ENCODE data around the gene G0S2. TPM values are rescaled to one million over a fixed set of nuclear protein-coding genes. Genes with fewer than 3 reads are reported as not detected.

The G0S2 gene
- polyA plus RNA-seq, 1 experiment = 0.43 TPM

- Histone ChIP-seq H3K36me3 (ENCODE audit: control insufficient read depth, insufficient read depth, low read length) (no peaks in the 10 kb centered on the region), H3K4me3 (ENCODE audit: low read depth, low read length) (no peak overlapping the region), H3K27me3 (ENCODE audit: control insufficient read depth, insufficient read depth, low read length) (no peaks in the 10 kb centered on the region)
- DNase-seq (ENCODE audit: low read depth) = no peak
- ChIA-PET POLR2A (no interaction called here), CTCF (interaction anchor here (1.4 to 3.1 kb wide), 2 partner anchors 25 to 30 kb away, joined by 3 to 9 read pairs; no protein-coding TSS in a partner anchor)
- TF ChIP-seq, protein P1, sequence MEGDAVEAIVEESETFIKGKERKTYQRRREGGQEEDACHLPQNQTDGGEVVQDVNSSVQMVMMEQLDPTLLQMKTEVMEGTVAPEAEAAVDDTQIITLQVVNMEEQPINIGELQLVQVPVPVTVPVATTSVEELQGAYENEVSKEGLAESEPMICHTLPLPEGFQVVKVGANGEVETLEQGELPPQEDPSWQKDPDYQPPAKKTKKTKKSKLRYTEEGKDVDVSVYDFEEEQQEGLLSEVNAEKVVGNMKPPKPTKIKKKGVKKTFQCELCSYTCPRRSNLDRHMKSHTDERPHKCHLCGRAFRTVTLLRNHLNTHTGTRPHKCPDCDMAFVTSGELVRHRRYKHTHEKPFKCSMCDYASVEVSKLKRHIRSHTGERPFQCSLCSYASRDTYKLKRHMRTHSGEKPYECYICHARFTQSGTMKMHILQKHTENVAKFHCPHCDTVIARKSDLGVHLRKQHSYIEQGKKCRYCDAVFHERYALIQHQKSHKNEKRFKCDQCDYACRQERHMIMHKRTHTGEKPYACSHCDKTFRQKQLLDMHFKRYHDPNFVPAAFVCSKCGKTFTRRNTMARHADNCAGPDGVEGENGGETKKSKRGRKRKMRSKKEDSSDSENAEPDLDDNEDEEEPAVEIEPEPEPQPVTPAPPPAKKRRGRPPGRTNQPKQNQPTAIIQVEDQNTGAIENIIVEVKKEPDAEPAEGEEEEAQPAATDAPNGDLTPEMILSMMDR (IDR thresholded peaks at IDR 0.05; ENCODE audit: insufficient read depth, low read depth, low read length) = no peak
Measured at GRCh38 chr1:209723265-209723664, 48.1 kb downstream of the G0S2 start.

DNA sequence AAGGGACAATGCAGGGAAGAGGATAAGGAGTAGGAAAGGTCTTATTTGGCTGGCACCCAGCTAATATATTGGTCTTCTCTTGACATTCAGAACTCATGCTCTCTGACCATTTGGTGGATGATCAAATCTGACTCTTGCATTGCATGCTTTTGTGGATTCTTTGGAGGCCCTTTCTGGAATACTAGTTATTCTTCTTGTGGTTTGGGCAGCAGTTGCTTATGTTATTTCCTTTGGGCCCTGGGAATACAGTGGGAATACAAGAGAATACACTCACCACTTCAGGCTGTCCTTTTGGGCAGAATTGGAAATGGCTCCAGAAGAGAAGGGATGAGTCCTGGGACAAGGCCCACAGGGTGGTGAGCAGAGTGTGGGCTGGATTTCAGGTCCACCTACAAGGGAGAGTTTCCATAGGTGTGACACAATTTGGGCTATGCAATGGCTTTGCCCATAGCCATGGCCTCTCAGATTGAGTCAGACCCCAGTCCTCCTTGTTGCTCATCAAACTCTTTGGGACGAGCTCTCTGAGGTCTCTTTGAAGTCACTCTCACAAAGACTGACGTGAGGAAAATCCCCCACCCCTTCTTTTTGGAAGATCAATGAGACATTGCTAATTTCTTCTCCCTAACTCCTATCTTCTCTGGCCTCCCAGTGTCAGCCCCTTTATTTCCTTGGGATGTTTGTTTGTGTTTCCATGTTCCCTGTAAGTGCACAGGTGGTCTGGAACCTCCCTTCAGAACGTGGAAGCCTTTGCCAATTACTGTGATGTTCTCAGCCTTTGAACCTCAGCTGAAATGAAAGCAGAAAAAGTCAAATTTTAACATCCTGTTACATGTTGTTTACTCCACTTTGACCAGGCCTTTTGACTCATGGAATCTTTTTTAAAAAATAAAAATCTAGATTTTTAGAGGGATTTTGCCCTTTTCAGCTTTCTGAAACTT is 48.8 kb downstream of the G0S2 start:
- no peak overlapping the region for H3K4me3 ChIP-seq (ENCODE audit: low read depth, low read length)
- ChIA-PET POLR2A (no interaction called here), CTCF (interaction anchor here (1.4 to 3.1 kb wide), 2 partner anchors 24 to 31 kb away, joined by 3 to 9 read pairs; no protein-coding TSS in a partner anchor)
- DNase-seq (ENCODE audit: low read depth) = no peak
- no peaks in the 10 kb centered on the region for H3K27me3 ChIP-seq (ENCODE audit: control insufficient read depth, insufficient read depth, low read length)
- H3K36me3 ChIP-seq (ENCODE audit: control insufficient read depth, insufficient read depth, low read length) = no peaks in the 10 kb centered on the region
- TF ChIP-seq, protein P1 (IDR thresholded peaks at IDR 0.05; ENCODE audit: insufficient read depth, low read depth, low read length) = no peak

Other genes starting within 250 kb of the G0S2 start
- gene CAMK1G, start 91.7 kb upstream of the G0S2 start, polyA plus RNA-seq (2011; rRNA removed) = 0.81 and 1.5 TPM in 2 replicates
- 2.4 and 4.4 TPM in 2 replicates for gene LAMB3, start 23.0 kb upstream of the G0S2 start, polyA plus RNA-seq (2011; rRNA removed)
- 0.15 and 0.16 TPM in 2 replicates for gene HSD11B1, start 29.4 kb downstream of the G0S2 start, polyA plus RNA-seq (2011; rRNA removed)
- gene TRAF3IP3, start 80.6 kb downstream of the G0S2 start, polyA plus RNA-seq (2011; rRNA removed) = not detected in 2 replicates
- 1.3 and 1.6 TPM in 2 replicates for gene C1orf74, start 109.1 kb downstream of the G0S2 start, polyA plus RNA-seq (2011; rRNA removed)
- gene IRF6, start 130.7 kb downstream of the G0S2 start, polyA plus RNA-seq (2011; rRNA removed) = 0.94 and 1.7 TPM in 2 replicates
- 6.8 and 9.8 TPM in 2 replicates for gene UTP25, start 152.6 kb downstream of the G0S2 start, polyA plus RNA-seq (2011; rRNA removed)

Data from BJ (cell line).